H1 (cell line): Measurements from ENCODE around the gene GRK7. TPM values are rescaled to one million over a fixed set of nuclear protein-coding genes. Genes with fewer than 3 reads are reported as not detected.

Source experiments
- CTCF ChIA-PET: fragments of 300-600 bp; sonication (Branson Sonifier 250); formaldehyde crosslinking; loops from one replicate; lab custom pipeline; 2021; ENCODE audit not compliant: partially characterized antibody; lab: Charles Lee
- POLR2A ChIA-PET: fragments of 300-600 bp; sonication (Branson Sonifier 250); formaldehyde crosslinking; loops from one replicate; lab custom pipeline; 2021; ENCODE audit warnings: inconsistent platforms; ENCODE audit not compliant: partially characterized antibody; lab: Charles Lee
- DNase-seq, 2 experiments: peaks; one replicate each; pipeline versions ENCODE4 v3.0.0 to v3.0.0-alpha.2; 2010 to 2022; ENCODE audit warnings: low spot score in 2 of 2, low read depth in 1 of 2, mixed read lengths in 1 of 2
- FAIRE-seq: peaks from 2 replicates; lab custom pipeline; 2011; peaks lifted over from hg19 to GRCh38; lab: Jason Lieb, UNC
- H2AFZ ChIP-seq: 2 replicates; pipeline ENCODE4 v1.8.1; 2012; ENCODE audit warnings: low read length, inconsistent platforms
- H2AK5ac ChIP-seq: 2 replicates; pipeline ENCODE4 v1.6.1; 2013; ENCODE audit warnings: low read depth, low read length
- H2BK120ac ChIP-seq: replicated peaks from 2 replicates; pipeline ENCODE3; 2013; ENCODE audit warnings: low read depth, low read length, inconsistent platforms
- H2BK12ac ChIP-seq: 2 replicates; pipeline ENCODE4 v1.6.1; 2013; ENCODE audit warnings: low read depth, low read length
- H2BK15ac ChIP-seq: 2 replicates; pipeline ENCODE4 v1.6.1; 2013; ENCODE audit warnings: low read length
- H2BK20ac ChIP-seq: 2 replicates; pipeline ENCODE4 v1.6.1; 2013; ENCODE audit warnings: low read length
- H2BK5ac ChIP-seq: 2 replicates; pipeline ENCODE4 v1.6.1; 2013; ENCODE audit warnings: low read depth, low read length
- H3K14ac ChIP-seq: 2 replicates; pipeline ENCODE4 v1.6.1; 2013; ENCODE audit warnings: inconsistent platforms; ENCODE audit not compliant: insufficient read length
- H3K18ac ChIP-seq: 2 replicates; pipeline ENCODE4 v1.6.1; 2013; ENCODE audit warnings: low read length; ENCODE audit errors: extremely low read depth
- H3K23ac ChIP-seq: 2 replicates; pipeline ENCODE4 v1.6.1; 2013; ENCODE audit warnings: inconsistent platforms; ENCODE audit not compliant: insufficient read length
- H3K23me2 ChIP-seq: 2 replicates; pipeline ENCODE4 v1.6.1; 2013; ENCODE audit warnings: low read depth, low read length
- H3K27ac ChIP-seq: 2 replicates; pipeline ENCODE4 v1.6.1; 2011; ENCODE audit warnings: low read depth, low read length, inconsistent platforms
- H3K27me3 ChIP-seq, 4 experiments: replicated peaks in 1 of 4; 1 replicate in 1 of 4; 2 replicates in 3 of 4; pipeline versions ENCODE4 v1.6.1 to v1.8.1; 2011 to 2013; ENCODE audit warnings: low read length in 3 of 4, mild to moderate bottlenecking in 3 of 4, inconsistent platforms in 2 of 4, mixed read lengths in 2 of 4, moderate library complexity in 1 of 4; ENCODE audit not compliant: control insufficient read depth in 3 of 4, insufficient read depth in 3 of 4; ENCODE audit errors: extremely low read depth in 1 of 4
- H3K36me3 ChIP-seq, 4 experiments: 2 replicates each; pipeline versions ENCODE4 v1.6.1 to v1.8.1; 2011 to 2013; ENCODE audit warnings: mild to moderate bottlenecking in 4 of 4, low read length in 3 of 4, moderate library complexity in 2 of 4, control low read depth in 1 of 4, inconsistent platforms in 1 of 4; ENCODE audit not compliant: insufficient read depth in 4 of 4, control insufficient read depth in 2 of 4
- H3K4ac ChIP-seq: replicated peaks from 2 replicates; pipeline ENCODE3; 2013; ENCODE audit warnings: low read length, low read depth, mixed read lengths, inconsistent platforms; ENCODE audit not compliant: insufficient read length
- H3K4me1 ChIP-seq, 4 experiments: replicated peaks in 1 of 4; 1 replicate in 1 of 4; 2 replicates in 3 of 4; pipeline versions ENCODE4 v1.6.1 to v1.8.1; 2011 to 2013; ENCODE audit warnings: low read length in 3 of 4, inconsistent platforms in 2 of 4, mixed read lengths in 1 of 4; ENCODE audit not compliant: insufficient read depth in 4 of 4, control insufficient read depth in 3 of 4
- H3K4me2 ChIP-seq, 2 experiments: 2 replicates each; pipeline versions ENCODE4 v1.6.1 to v1.8.1; 2011 to 2013; ENCODE audit warnings: low read depth in 2 of 2, low read length in 2 of 2, control low read depth in 1 of 2, inconsistent platforms in 1 of 2, mild to moderate bottlenecking in 1 of 2; ENCODE audit not compliant: insufficient read depth in 1 of 2
- H3K4me3 ChIP-seq, 4 experiments: fragments of 200-600, 300-600 bp in 1 of 4; sonication (generic), shearing (Covaris generic), sonication (Bioruptor Twin) in 1 of 4; 2 replicates each; pipeline versions ENCODE4 v1.5.1 to v1.8.1; 2011 to 2016; ENCODE audit warnings: low read length in 4 of 4, low read depth in 3 of 4, control low read depth in 2 of 4, inconsistent platforms in 2 of 4, mild to moderate bottlenecking in 2 of 4, mixed read lengths in 1 of 4, moderate library complexity in 1 of 4; ENCODE audit not compliant: insufficient read depth in 2 of 4; ENCODE audit errors: extremely low read depth in 1 of 4
- H3K56ac ChIP-seq: replicated peaks from 2 replicates; pipeline ENCODE3; 2013; ENCODE audit warnings: low read depth, mild to moderate bottlenecking, mixed read lengths, low read length, inconsistent platforms; ENCODE audit not compliant: insufficient read length
- H3K79me1 ChIP-seq: 2 replicates; pipeline ENCODE4 v1.6.1; 2013; ENCODE audit warnings: low read depth, low read length, control low read depth
- H3K79me2 ChIP-seq, 2 experiments: 2 replicates each; pipeline versions ENCODE4 v1.6.1 to v1.8.1; 2012 to 2013; ENCODE audit warnings: low read length in 2 of 2, mild to moderate bottlenecking in 2 of 2, inconsistent platforms in 1 of 2; ENCODE audit not compliant: insufficient read depth in 2 of 2, control insufficient read depth in 1 of 2
- H3K9ac ChIP-seq, 4 experiments: replicated peaks in 1 of 4; 1 replicate in 1 of 4; 2 replicates in 3 of 4; pipeline versions ENCODE4 v1.6.1 to v1.8.1; 2011 to 2013; ENCODE audit warnings: low read depth in 3 of 4, low read length in 3 of 4, control low read depth in 2 of 4, mild to moderate bottlenecking in 2 of 4, moderate library complexity in 2 of 4, inconsistent platforms in 1 of 4; ENCODE audit errors: extremely low read depth in 1 of 4
- H3K9me3 ChIP-seq, 2 experiments: 2 replicates each; pipeline versions ENCODE4 v1.6.1 to v1.8.1; 2012 to 2013; ENCODE audit warnings: mild to moderate bottlenecking in 2 of 2, moderate library complexity in 2 of 2, control low read depth in 1 of 2, inconsistent platforms in 1 of 2, low read depth in 1 of 2, low read length in 1 of 2, mixed read lengths in 1 of 2; ENCODE audit not compliant: insufficient read depth in 2 of 2
- H4K20me1 ChIP-seq, 2 experiments: replicated peaks in 1 of 2; 2 replicates each; pipeline versions ENCODE3 to v1.8.1; 2011 to 2013; ENCODE audit warnings: inconsistent platforms in 2 of 2, low read length in 2 of 2, mild to moderate bottlenecking in 1 of 2; ENCODE audit not compliant: insufficient read depth in 2 of 2, control insufficient read depth in 1 of 2
- H4K5ac ChIP-seq: 2 replicates; pipeline ENCODE4 v1.6.1; 2013; ENCODE audit warnings: low read length, low read depth, mixed read lengths, inconsistent platforms; ENCODE audit not compliant: insufficient read length
- H4K8ac ChIP-seq: 2 replicates; pipeline ENCODE4 v1.8.0; 2013; ENCODE audit warnings: mild to moderate bottlenecking, moderate library complexity, low read length, inconsistent platforms; ENCODE audit not compliant: insufficient read depth; ENCODE audit errors: extremely low read depth
- H4K91ac ChIP-seq: replicated peaks from 2 replicates; pipeline ENCODE3; 2013; ENCODE audit warnings: low read length, mixed read lengths, inconsistent platforms; ENCODE audit not compliant: insufficient read length
- BCL11A ChIP-seq, 2 experiments: IDR thresholded peaks; one replicate each; pipeline ENCODE4 v1.6.1; 2011; ENCODE audit warnings: low read depth in 2 of 2, low read length in 2 of 2, mild to moderate bottlenecking in 2 of 2
- CREB1 ChIP-seq: IDR thresholded peaks from 2 replicates; pipeline ENCODE4 v1.6.1; 2012; ENCODE audit warnings: inconsistent platforms
- HDAC6 ChIP-seq: IDR thresholded peaks from one replicate; pipeline ENCODE4 v1.7.1; 2012; ENCODE audit warnings: low read depth, mild to moderate bottlenecking, inconsistent platforms, low read length, moderate library complexity
- KDM1A ChIP-seq: fragments of 200-600, 300-600 bp; sonication (generic); IDR thresholded peaks from 2 replicates; pipeline ENCODE4 v1.7.1; 2016; ENCODE audit warnings: mild to moderate bottlenecking, low read length, borderline replicate concordance
- KDM4A ChIP-seq: IDR thresholded peaks from one replicate; pipeline ENCODE4 v1.7.1; 2012; ENCODE audit warnings: low read depth, mild to moderate bottlenecking, moderate library complexity, low read length, inconsistent platforms; ENCODE audit not compliant: severe bottlenecking
- MAFK ChIP-seq: IDR thresholded peaks from 2 replicates; pipeline ENCODE4 v1.6.1; 2012; ENCODE audit warnings: low read depth, mild to moderate bottlenecking, improper control_type of control experiment, low read length
- RBBP5 ChIP-seq: IDR thresholded peaks from 2 replicates; pipeline ENCODE4 v1.7.1; 2012; ENCODE audit warnings: low read depth, mild to moderate bottlenecking, inconsistent platforms, low read length, moderate library complexity, borderline replicate concordance
- WGBS, 2 experiments: shearing (Covaris generic) in 1 of 2; methylation state at CpG; one replicate each; pipeline versions ENCODE4 v1.1.6 to v1.1.7; 2013 to 2015; ENCODE audit warnings: low lambda C conversion rate in 2 of 2, mixed read lengths in 2 of 2, inconsistent platforms in 1 of 2, low coverage in 1 of 2, missing lambda C conversion rate in 1 of 2; ENCODE audit not compliant: insufficient replicate concordance in 2 of 2, insufficient coverage in 1 of 2, insufficient read length in 1 of 2; ENCODE audit errors: extremely low coverage in 1 of 2, missing lambda C conversion rate in 1 of 2; 5-methylcytosine and 5-hydroxymethylcytosine counted together
- long read RNA-seq, 2 experiments: library from RNA in 1 of 2; library from capped mRNA in 1 of 2; stranded (forward); transcript quantifications; one replicate each; pipeline ENCODE4 v2.0.0, GENCODE V29; 2021; ENCODE audit warnings: inconsistent platforms in 1 of 2
- polyA minus RNA-seq, 3 experiments: library from RNA; depleted of rRNA, polyadenylated mRNA; stranded (reverse); fragments of >200 nt; gene quantifications; 1 replicate in 2 of 3; 2 replicates in 1 of 3; pipeline ENCODE4 v1.2.3, GENCODE V29; 2011
- polyA plus RNA-seq, 7 experiments: library from polyadenylated mRNA; depleted of rRNA in 3 of 7; stranded (reverse) in 5 of 7; unstranded in 2 of 7; fragments of >200 nt in 5 of 7; fragments of 200-250 nt in 2 of 7; gene quantifications; 1 replicate in 5 of 7; 2 replicates in 1 of 7; 4 replicates in 1 of 7; pipeline versions ENCODE4 v1.2.1 to v1.2.3, GENCODE V29; 2011 to 2013; ENCODE audit warnings: missing spikeins in 2 of 7, mixed read lengths in 2 of 7
- total RNA-seq: library from RNA; stranded (reverse); fragmentation: NEBNext Ultra II Directional; extraction: Animal tissue kit (Norgen Biotek cat#: 25700); gene quantifications from 2 replicates; pipeline ENCODE4 v1.2.1, GENCODE V29; 2021

GRK7 gene, protein sequence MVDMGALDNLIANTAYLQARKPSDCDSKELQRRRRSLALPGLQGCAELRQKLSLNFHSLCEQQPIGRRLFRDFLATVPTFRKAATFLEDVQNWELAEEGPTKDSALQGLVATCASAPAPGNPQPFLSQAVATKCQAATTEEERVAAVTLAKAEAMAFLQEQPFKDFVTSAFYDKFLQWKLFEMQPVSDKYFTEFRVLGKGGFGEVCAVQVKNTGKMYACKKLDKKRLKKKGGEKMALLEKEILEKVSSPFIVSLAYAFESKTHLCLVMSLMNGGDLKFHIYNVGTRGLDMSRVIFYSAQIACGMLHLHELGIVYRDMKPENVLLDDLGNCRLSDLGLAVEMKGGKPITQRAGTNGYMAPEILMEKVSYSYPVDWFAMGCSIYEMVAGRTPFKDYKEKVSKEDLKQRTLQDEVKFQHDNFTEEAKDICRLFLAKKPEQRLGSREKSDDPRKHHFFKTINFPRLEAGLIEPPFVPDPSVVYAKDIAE (N-terminal part only)
- total RNA-seq: not detected in 2 replicates
- not detected in 2 replicates for polyA plus RNA-seq (2011; rRNA removed)
- polyA plus RNA-seq (2011; cell fraction: cytosol; rRNA removed): not detected
- polyA plus RNA-seq (2011; cell fraction: nucleus; rRNA removed): not detected
- not detected in 4 replicates for polyA plus RNA-seq (2012, experiment 1 of 2)
- not detected for polyA plus RNA-seq (2012, experiment 2 of 2)
- not detected for polyA plus RNA-seq (2013, experiment 1 of 2)
- polyA plus RNA-seq (2013, experiment 2 of 2): 0.02 TPM
- not detected in 2 replicates for polyA minus RNA-seq (2011; rRNA and poly(A)+ RNA removed)
- polyA minus RNA-seq (2011; cell fraction: cytosol; rRNA and poly(A)+ RNA removed): not detected
- polyA minus RNA-seq (2011; cell fraction: nucleus; rRNA and poly(A)+ RNA removed): not detected
- long read RNA-seq, experiment 1, partial matches to known transcripts: 0 of 1 reads
- long read RNA-seq, experiment 1, other reads (novel, unspliced or antisense): 1 of 1 reads
- long read RNA-seq, experiment 2: 0 reads

DNA sequence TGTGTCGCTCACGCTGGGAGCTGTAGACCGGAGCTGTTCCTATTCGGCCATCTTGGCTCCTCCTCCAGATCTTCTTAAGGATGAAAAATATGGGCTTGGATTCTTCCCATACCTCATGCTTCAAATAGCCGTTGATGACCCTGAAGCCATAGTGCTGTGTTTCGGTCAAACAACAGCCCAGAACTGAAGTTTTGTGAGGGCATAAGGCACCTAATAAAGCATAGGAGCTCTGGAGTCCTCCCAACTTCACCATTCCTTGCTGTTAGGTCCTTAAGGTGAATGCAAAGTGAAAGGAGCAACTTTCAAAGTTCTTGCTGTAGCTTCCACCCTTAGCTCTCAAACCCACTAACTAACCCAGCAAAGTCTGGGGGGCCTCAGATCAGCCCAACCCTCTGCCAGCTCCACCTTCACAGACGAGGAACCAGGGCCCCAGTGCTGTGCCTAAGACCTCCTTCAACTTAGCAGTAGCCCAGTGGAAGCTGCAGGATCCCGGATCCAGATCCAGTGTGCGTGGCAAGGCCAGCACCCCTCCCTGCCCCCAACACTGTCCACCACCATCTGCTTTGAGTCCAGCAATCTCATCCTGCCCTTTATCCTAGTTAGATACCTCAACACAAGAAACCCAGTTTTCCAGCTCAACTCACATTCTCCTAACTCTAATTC lies at the start of gene GRK7:
Gene GRK7 (plus strand): TSS at position 321 of the 663 bp plus-strand sequence. CDS start 14,877 bp downstream, outside the sequence.
- FAIRE-seq: no peak
- TF ChIP-seq KDM4A (no peak), HDAC6 (no peak), RBBP5 (no peak), BCL11A (IDR thresholded peaks at IDR 0.05; ENCODE audit: low read depth in 2 of 2, low read length in 2 of 2) (no peak), KDM1A (no peak), MAFK (no peak), CREB1 (no peak)

More for the DNA sequence above, at the start of gene GRK7:
- 92% methylated on average over 9 of the region's 9 CpGs; no CpG with 5 or more reads in 1 of the 2 experiments for WGBS, 2 experiments
- Histone ChIP-seq H3K23ac (no peak within 1 kb of the TSS), H4K5ac (peak within 1 kb of the TSS; percentile 16), H3K27me3 (no peaks in the 10 kb centered on the region; a peak in 2 of 7 replicates), H2BK15ac (peak within 1 kb of the TSS; percentile 83; the same call in 1 of the 2 replicates), H4K8ac (no peak within 1 kb of the TSS), H3K4me2 (peak within 1 kb of the TSS in 1 of 2 experiments; percentile 24; a peak in 1 of 4 replicates), H3K79me1 (no peaks in the 10 kb centered on the region; the same call in 1 of the 2 replicates), H3K23me2 (no peaks in the 10 kb centered on the region), H2BK20ac (peak within 1 kb of the TSS; percentile 37; the same call in 1 of the 2 replicates), H2BK12ac (no peak within 1 kb of the TSS), H2AFZ (no peak within 1 kb of the TSS), H2BK5ac (peak within 1 kb of the TSS; percentile 44; the same call in 1 of the 2 replicates), H3K18ac (peak within 1 kb of the TSS; percentile 71; the same call in 1 of the 2 replicates), H2BK120ac (no peak within 1 kb of the TSS), H2AK5ac (0 out of 2 replicates have a peak within 1 kb of the TSS, but pooled peaks have one; percentile 39), H3K9ac (no peak within 1 kb of the TSS; a peak in 1 of 7 replicates), H4K91ac (peak within 1 kb of the TSS; percentile 75), H3K36me3 (no peaks in the 10 kb centered on the region), H3K9me3 (peaks cover 4 to 5% of the 10 kb centered on the region in 2 experiments; a peak in 1 of 4 replicates), H3K14ac (no peak within 1 kb of the TSS), H3K4me3 (no peak within 1 kb of the TSS; a peak in 1 of 8 replicates), H3K4ac (no peak within 1 kb of the TSS), H3K79me2 (no peaks in the 10 kb centered on the region), H3K4me1 (no peaks in the 10 kb centered on the region), H3K56ac (no peak within 1 kb of the TSS), H4K20me1 (no peaks in the 10 kb centered on the region), H3K27ac (no peak within 1 kb of the TSS)
- POLR2A ChIA-PET: interaction anchor here (0.7 to 1.7 kb wide), 5 partner anchors 10 to 113 kb away, joined by 3 to 5 read pairs (median 3); partner anchors contain the start of gene ATP1B3
- CTCF ChIA-PET: interaction anchor here (0.8 to 2.6 kb wide), 3 partner anchors 20 to 29 kb away, joined by 3 to 7 read pairs (median 6); no protein-coding TSS in a partner anchor
- no peak for DNase-seq
